Lung (tissue), 12 donors: ENCODE measurements around the gene FAT1. TPM values are rescaled to one million over a fixed set of nuclear protein-coding genes. Genes with fewer than 3 reads are reported as not detected.

Experiments used
- ATAC-seq: fragments of 200-7000 bp; cut with Tn5 transposase; one replicate; pipeline ENCODE4 v1.9.1; 2020; ENCODE audit warnings: moderate number of reproducible peaks; ENCODE audit not compliant: insufficient read depth, low FRiP score
- DNase-seq, 3 donors: peaks; one replicate each; pipeline ENCODE4 v3.0.0-alpha.2; 2013 to 2017
- H3K27ac ChIP-seq, 2 donors: one replicate each; pipeline ENCODE4 v1.5.1; 2013; ENCODE audit warnings: mild to moderate bottlenecking in 2 of 2, moderate library complexity in 2 of 2, control low read depth in 1 of 2, inconsistent platforms in 1 of 2, low read depth in 1 of 2, low read length in 1 of 2
- H3K27me3 ChIP-seq, 3 donors: one replicate each; pipeline ENCODE4 v1.5.1; 2013; ENCODE audit warnings: low read length in 2 of 3; ENCODE audit not compliant: control insufficient read depth in 3 of 3, insufficient read depth in 3 of 3
- H3K36me3 ChIP-seq, 4 donors: one replicate each; pipeline ENCODE4 v1.5.1; 2013; ENCODE audit warnings: low read length in 4 of 4, mild to moderate bottlenecking in 1 of 4, moderate library complexity in 1 of 4; ENCODE audit not compliant: control insufficient read depth in 4 of 4, insufficient read depth in 4 of 4
- H3K4me1 ChIP-seq, 5 donors: one replicate each; pipeline ENCODE4 v1.5.1; 2013; ENCODE audit warnings: low read length in 5 of 5, mild to moderate bottlenecking in 2 of 5, moderate library complexity in 1 of 5; ENCODE audit not compliant: control insufficient read depth in 5 of 5, insufficient read depth in 5 of 5
- H3K4me3 ChIP-seq: one replicate; pipeline ENCODE4 v1.5.1; 2013; ENCODE audit warnings: mild to moderate bottlenecking, control low read depth, moderate library complexity
- H3K9ac ChIP-seq, 2 donors: one replicate each; pipeline ENCODE4 v1.5.1; 2013; ENCODE audit warnings: low read length in 2 of 2, control low read depth in 1 of 2; ENCODE audit not compliant: insufficient read depth in 1 of 2
- H3K9me3 ChIP-seq, 4 donors: one replicate each; pipeline ENCODE4 v1.5.1; 2013; ENCODE audit warnings: low read length in 3 of 4, mild to moderate bottlenecking in 1 of 4, moderate library complexity in 1 of 4; ENCODE audit not compliant: control insufficient read depth in 4 of 4, insufficient read depth in 3 of 4
- CTCF ChIP-seq: IDR thresholded peaks from 2 replicates; pipeline ENCODE4 v1.5.1; 2012; ENCODE audit warnings: mild to moderate bottlenecking; ENCODE audit errors: control extremely low read depth, extremely low read depth
- WGBS, 2 donors: extraction: QIAGEN DNeasy Blood & Tissue Kit; methylation state at CpG; one replicate each; pipeline ENCODE4 v1.1.7; 2013; 5-methylcytosine and 5-hydroxymethylcytosine counted together
- polyA plus RNA-seq, 2 donors: library from polyadenylated mRNA; stranded (reverse); fragments of 200-250 nt; gene quantifications; one replicate each; pipeline ENCODE4 v1.2.1, GENCODE V29; 2013
- total RNA-seq, 2 donors: library from RNA; depleted of rRNA in 1 of 2; stranded (reverse); fragments of >200 nt in 1 of 2; gene quantifications; one replicate each; pipeline ENCODE4 v1.2.1, GENCODE V29; 2014 to 2021
- donor health status: control.
- donor health status: control.
- donor health status: Bipolar disorder and iron deficiency.
- donor health status: healthy.
- donor health status: DM: yes; HTN: yes; CAD: no.

FAT1 gene
- total and polyA plus RNA-seq, 4 donors = 19.4 to 318 (median 72.3) TPM

DNA sequence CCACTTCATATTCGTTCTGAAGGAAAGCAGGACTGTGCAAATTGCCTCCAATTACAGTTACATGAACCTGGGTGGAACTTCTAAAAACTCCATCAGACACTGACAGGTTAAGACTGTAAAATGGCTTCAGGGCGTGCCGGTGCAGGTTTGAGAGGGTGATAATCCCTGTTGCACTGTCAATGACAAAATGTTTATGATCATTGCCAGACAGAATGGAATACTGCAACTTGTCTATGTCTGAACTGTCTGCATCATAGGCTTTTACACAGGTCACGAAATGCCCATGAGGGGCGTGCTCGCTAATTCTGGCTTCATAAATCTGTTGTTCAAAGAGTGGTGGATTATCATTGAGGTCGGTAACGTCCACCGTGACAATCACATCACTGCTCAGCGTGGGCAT is 104.6 kb downstream of the FAT1 start:
- no peak overlapping the region for H3K9ac ChIP-seq
- no peak for TF ChIP-seq CTCF
- H3K4me3 ChIP-seq = no peak overlapping the region
- peaks cover 0 to 9% (median 0%) of the 10 kb centered on the region in 5 donors for H3K4me1 ChIP-seq
- DNase-seq = no peak
- no peak overlapping the region for H3K27ac ChIP-seq
- no peak for ATAC-seq
- no peaks in the 10 kb centered on the region for H3K27me3 ChIP-seq
- WGBS, 2 donors = 95 to 97% methylated on average over 10 of the region's 10 CpGs
- peaks cover 10 to 60% (median 30%) of the 10 kb centered on the region in 4 donors for H3K36me3 ChIP-seq
- H3K9me3 ChIP-seq = no peaks in the 10 kb centered on the region

- H3K9me3 ChIP-seq = no peaks in the 10 kb centered on the region
- DNase-seq (no peak), ATAC-seq (no peak)
- 92% methylated on average over 3 of the region's 3 CpGs for WGBS, 2 donors
- no peak overlapping the region for H3K27ac ChIP-seq
- H3K36me3 ChIP-seq = peaks cover 9 to 59% (median 33%) of the 10 kb centered on the region in 4 donors
- no peak overlapping the region for H3K4me3 ChIP-seq
- peaks cover 0 to 4% (median 0%) of the 10 kb centered on the region in 5 donors for H3K4me1 ChIP-seq
- no peaks in the 10 kb centered on the region for H3K27me3 ChIP-seq
- no peak overlapping the region for H3K9ac ChIP-seq
- TF ChIP-seq CTCF = no peak
Observed at GRCh38 chr4:186617921-186618320, 105.7 kb downstream of the FAT1 start.

DNA sequence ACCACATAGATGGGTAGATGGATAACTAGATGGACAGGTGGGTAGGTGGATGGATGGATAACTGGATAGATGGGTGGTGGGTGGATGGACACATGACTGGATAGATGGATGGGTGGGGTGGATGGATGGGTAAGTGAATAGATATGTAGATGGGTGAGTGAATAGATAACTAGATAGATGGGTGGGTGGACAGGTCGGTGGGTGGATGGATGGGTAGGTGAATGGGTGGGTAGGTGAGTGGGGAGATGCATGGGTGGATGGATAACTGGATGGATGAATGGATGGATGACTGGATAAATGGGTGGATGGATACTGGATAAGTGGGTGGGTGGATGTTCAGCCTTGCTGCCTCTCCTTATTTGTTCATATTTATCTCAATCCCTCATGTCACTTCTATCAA is 116.2 kb downstream of the FAT1 start:
- no peak for TF ChIP-seq CTCF
- ATAC-seq (no peak), DNase-seq (no peak)
- Histone ChIP-seq H3K9ac (no peak overlapping the region), H3K27ac (no peak overlapping the region), H3K36me3 (peaks cover 11 to 62% (median 34%) of the 10 kb centered on the region in 4 donors), H3K9me3 (peaks cover 0 to 5% (median 0%) of the 10 kb centered on the region in 4 donors), H3K4me1 (peaks cover 0 to 5% (median 0%) of the 10 kb centered on the region in 5 donors), H3K4me3 (no peak overlapping the region), H3K27me3 (no peaks in the 10 kb centered on the region)
- 92 to 95% methylated on average over 1 of the region's 1 CpG for WGBS, 2 donors

DNA sequence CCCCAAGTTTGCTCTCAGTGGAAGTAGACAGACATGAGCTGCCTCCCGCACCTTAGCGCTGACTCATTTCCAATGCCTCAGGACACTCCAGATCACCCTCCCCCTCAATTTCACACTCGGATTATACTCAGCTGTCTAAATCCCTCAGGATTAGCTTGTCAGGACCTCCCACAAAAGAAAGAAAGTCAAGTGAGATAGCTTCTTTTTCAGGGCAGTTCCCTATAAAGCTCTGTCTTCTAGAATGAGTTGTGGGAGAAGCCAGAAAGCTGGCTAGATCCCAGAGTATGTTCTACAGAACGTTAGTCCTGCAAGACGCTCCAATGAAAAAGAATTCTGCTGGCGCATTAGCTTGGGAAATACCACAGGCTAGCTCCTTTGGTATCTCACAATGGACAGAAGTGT is 117.1 kb downstream of the FAT1 start:
- no peak overlapping the region for H3K27ac ChIP-seq
- H3K9me3 ChIP-seq = peaks cover 0 to 5% (median 0%) of the 10 kb centered on the region in 4 donors
- TF ChIP-seq CTCF = no peak
- DNase-seq (no peak), ATAC-seq (no peak)
- no peaks in the 10 kb centered on the region for H3K27me3 ChIP-seq
- H3K36me3 ChIP-seq = peaks cover 13 to 60% (median 34%) of the 10 kb centered on the region in 4 donors
- WGBS, 2 donors = 85 to 88% methylated on average over 6 of the region's 6 CpGs
- H3K9ac ChIP-seq = no peak overlapping the region
- no peak overlapping the region for H3K4me3 ChIP-seq
- peaks cover 0 to 5% (median 0%) of the 10 kb centered on the region in 5 donors for H3K4me1 ChIP-seq
